K562 (cell line): ENCODE measurements around the gene KLHL14. TPM values are rescaled to one million over a fixed set of nuclear protein-coding genes. Genes with fewer than 3 reads are reported as not detected.

ENCODE experiments used
- ATAC-seq: fragments of 200-7000 bp; cut with Tn5 transposase; 3 replicates; pipeline ENCODE4 v1.9.1; 2020; ENCODE audit warnings: moderate library complexity
- BruUV-seq: library from RNA; stranded (reverse); fragments of 400-500 nt; replicated peaks from 2 replicates; lab custom pipeline; 2021; lab: Mats Ljungman, UMichigan
- CTCF ChIA-PET: fragments of 300-600 bp; formaldehyde crosslinking; extraction: SDS; loops from one replicate; lab custom pipeline; 2021; ENCODE audit warnings: low intra/inter-chr PET ratio; lab: Yijun Ruan, JAX
- POLR2A ChIA-PET: fragments of 300-600, 350-650 bp; sonication (Branson Sonifier 250); formaldehyde crosslinking; extraction: SDS; loops from one replicate; lab custom pipeline; 2021; ENCODE audit warnings: antibody characterized with exemption, inconsistent platforms; lab: Yijun Ruan, JAX
- DNase-seq, 4 experiments: peaks; one replicate each; pipeline versions ENCODE4 v3.0.0 to v3.0.0-alpha.2; 2011 to 2018; ENCODE audit warnings: low spot score in 3 of 4, mixed read lengths in 3 of 4; ENCODE audit errors: extremely low read depth in 1 of 4
- FAIRE-seq: peaks from 2 replicates; lab custom pipeline; 2011; peaks lifted over from hg19 to GRCh38; lab: Jason Lieb, UNC
- H2AFZ ChIP-seq: 2 replicates; pipeline ENCODE4 v1.6.0; 2011; ENCODE audit warnings: low read depth, low read length, control low read depth, inconsistent platforms
- H3K27ac ChIP-seq: fragments of 200-600 bp; 3 replicates; pipeline ENCODE4 v1.8.0; 2011; ENCODE audit warnings: low read depth, mild to moderate bottlenecking, control low read depth, inconsistent platforms, low read length, moderate library complexity, mixed read lengths; ENCODE audit errors: extremely low read depth
- H3K27me3 ChIP-seq, 2 experiments: fragments of 300-600 bp in 1 of 2; 2 replicates in 1 of 2; 3 replicates in 1 of 2; pipeline versions ENCODE4 v1.6.0 to v1.8.0; 2011; ENCODE audit warnings: inconsistent platforms in 2 of 2, low read length in 2 of 2, mild to moderate bottlenecking in 1 of 2, mixed read lengths in 1 of 2, moderate library complexity in 1 of 2; ENCODE audit not compliant: control insufficient read depth in 2 of 2, insufficient read depth in 2 of 2
- H3K36me3 ChIP-seq: fragments of 300-600 bp; 3 replicates; pipeline ENCODE4 v1.8.0; 2011; ENCODE audit warnings: mild to moderate bottlenecking, low read length, inconsistent platforms; ENCODE audit not compliant: control insufficient read depth, insufficient read depth
- H3K4me1 ChIP-seq, 2 experiments: fragments of 200-600 bp in 1 of 2; replicated peaks in 1 of 2; 2 replicates in 1 of 2; 3 replicates in 1 of 2; pipeline versions ENCODE4 v1.5.1 to v1.8.0; 2011; ENCODE audit warnings: inconsistent platforms in 2 of 2, low read length in 2 of 2, mild to moderate bottlenecking in 1 of 2, mixed read lengths in 1 of 2, moderate library complexity in 1 of 2; ENCODE audit not compliant: control insufficient read depth in 2 of 2, insufficient read depth in 2 of 2
- H3K4me2 ChIP-seq: 2 replicates; pipeline ENCODE4 v1.6.1; 2011; ENCODE audit warnings: low read length, control low read depth, inconsistent platforms, mixed read lengths; ENCODE audit not compliant: insufficient read depth
- H3K4me3 ChIP-seq: fragments of 200-600 bp; sonication (generic), shearing (Covaris generic); 2 replicates; pipeline ENCODE4 v1.5.1; 2016; ENCODE audit warnings: control low read depth, inconsistent platforms
- H3K79me2 ChIP-seq: fragments of 200-600 bp; 3 replicates; pipeline ENCODE4 v1.8.0; 2011; ENCODE audit warnings: low read length, inconsistent platforms; ENCODE audit not compliant: control insufficient read depth, insufficient read depth
- H3K9ac ChIP-seq, 2 experiments: 2 replicates each; pipeline versions ENCODE4 v1.6.0 to v1.6.1; 2011; ENCODE audit warnings: low read depth in 2 of 2, low read length in 2 of 2, control low read depth in 1 of 2, inconsistent platforms in 1 of 2, mild to moderate bottlenecking in 1 of 2, mixed read lengths in 1 of 2; ENCODE audit not compliant: insufficient read depth in 1 of 2
- H3K9me1 ChIP-seq: one replicate; pipeline ENCODE4 v1.6.0; 2011; ENCODE audit warnings: inconsistent platforms, mild to moderate bottlenecking, low read length, moderate library complexity; ENCODE audit not compliant: control insufficient read depth, insufficient read depth
- H3K9me3 ChIP-seq: replicated peaks from 2 replicates; pipeline ENCODE4 v1.5.1; 2011; ENCODE audit warnings: low read depth, low read length, inconsistent platforms; ENCODE audit not compliant: control insufficient read depth, insufficient read depth
- H4K20me1 ChIP-seq: replicated peaks from 2 replicates; pipeline ENCODE4 v1.6.1; 2011; ENCODE audit warnings: low read length, inconsistent platforms, mixed read lengths; ENCODE audit not compliant: control insufficient read depth, insufficient read depth
- FOS ChIP-seq: IDR thresholded peaks from 3 replicates; pipeline ENCODE4 v1.6.1; 2011; ENCODE audit not compliant: insufficient read length; ENCODE audit errors: extremely low read depth
- MBD1 ChIP-seq: fragments of 250-450 bp; sonication (Bioruptor Pico); IDR thresholded peaks from 2 replicates; pipeline ENCODE4 v1.8.0; 2022; ENCODE audit warnings: inconsistent platforms
- WGBS: fragments of 100-300 bp; shearing (Covaris generic); methylation state at CpG from one replicate; pipeline ENCODE4 v1.1.6; 2016; ENCODE audit warnings: low coverage, mixed read lengths; ENCODE audit not compliant: insufficient coverage; ENCODE audit errors: missing lambda C conversion rate; 5-methylcytosine and 5-hydroxymethylcytosine counted together
- in situ Hi-C: fragments of 300-500 bp; cut with MboI; formaldehyde crosslinking; loops from 4 replicates; pipeline ENCODE4 v1.15.0; 2018; ENCODE audit warnings: inconsistent platforms, mixed read lengths
- intact Hi-C: fragments of 100-400 bp; cut with micrococcal nuclease; formaldehyde crosslinking; loops from 2 replicates; pipeline ENCODE4 v1.14.2; 2022
- polyA plus RNA-seq, 8 experiments: library from polyadenylated mRNA; depleted of rRNA in 4 of 8; stranded (reverse) in 5 of 8; unstranded in 3 of 8; fragments of >200 nt; fragmentation: Nextera tagmentation in 2 of 8; fragmentation: Illumina TruSeq in 1 of 8; extraction: Ambion mirVana in 2 of 8; extraction: Trizol in 1 of 8; gene quantifications; 2 replicates each; pipeline versions ENCODE4 v1.2.1 to v1.2.3, GENCODE V29; 2011 to 2014; ENCODE audit warnings: inconsistent platforms in 1 of 8, missing spikeins in 1 of 8
- total RNA-seq, 7 experiments: library from RNA; depleted of rRNA in 6 of 7; stranded (reverse); fragments of >200 nt in 6 of 7; fragmentation: Illumina TruSeq in 2 of 7; extraction: Trizol in 2 of 7; gene quantifications; 2 replicates each; pipeline versions ENCODE4 v1.2.1 to v1.2.3, GENCODE V29; 2011 to 2021; ENCODE audit warnings: low replicate concordance in 1 of 7
- TF ChIP-seq, protein P1 (sequence below): fragments of 250-450 bp; sonication (Bioruptor Pico); IDR thresholded peaks from 2 replicates; pipeline ENCODE4 v1.9.0; 2021; ENCODE audit warnings: mild to moderate bottlenecking

KLHL14 gene
- total and polyA plus RNA-seq, 9 of the 15 experiments (the other 6 are each of a cell fraction or from before 2014, with no cell fraction given), result not detected

GRCh38 chr18:32688821-32689220, 84.0 kb downstream of the KLHL14 start:
- 0% methylated on average over 1 of the region's 1 CpG for WGBS
- ChIA-PET CTCF (no interaction called here), POLR2A (no interaction called here)
- H3K4me3 ChIP-seq, result no peak overlapping the region
- BruUV-seq, result no TSS peak
- H3K36me3 ChIP-seq, result no peaks in the 10 kb centered on the region
- H2AFZ ChIP-seq, result no peak overlapping the region
- FAIRE-seq (no peak), DNase-seq (no peak), ATAC-seq (no peak)
- H3K79me2 ChIP-seq, result no peaks in the 10 kb centered on the region
- TF ChIP-seq MBD1 (CRISPR knock-in tag) (no peak), FOS (no peak)
- H3K27ac ChIP-seq, result no peak overlapping the region
- no peaks in the 10 kb centered on the region for H3K27me3 ChIP-seq
- H3K9me3 ChIP-seq, result no peaks in the 10 kb centered on the region
- no peaks in the 10 kb centered on the region for H3K9me1 ChIP-seq
- in situ Hi-C loops, result no loop called here
- H3K9ac ChIP-seq, result no peak overlapping the region
- no peaks in the 10 kb centered on the region for H4K20me1 ChIP-seq
- H3K4me2 ChIP-seq, result no peak overlapping the region
- H3K4me1 ChIP-seq, result no peaks in the 10 kb centered on the region
- intact Hi-C loops, result no loop called here

DNA sequence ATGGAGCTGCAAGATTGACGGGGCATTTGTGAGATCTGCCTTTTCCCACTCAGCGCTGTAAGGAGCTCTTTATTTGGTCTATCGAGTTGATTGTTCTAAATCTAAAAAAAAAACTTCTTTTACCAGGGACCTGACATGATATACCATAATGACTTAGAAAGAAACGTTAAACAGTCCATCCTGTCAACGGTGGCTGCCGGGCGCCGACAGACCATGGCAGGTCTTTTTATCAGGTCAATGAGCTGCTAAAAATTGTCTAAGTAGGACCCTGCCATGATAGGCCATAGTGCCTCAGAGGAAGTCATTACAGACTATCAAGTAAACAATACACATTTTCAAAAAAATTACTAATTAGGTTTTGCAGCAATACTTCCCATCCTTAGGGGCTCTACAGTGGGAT, 87.9 kb downstream of the KLHL14 start:
- FAIRE-seq (no peak), DNase-seq (no peak), ATAC-seq (no peak)
- H3K9me3 ChIP-seq, result no peaks in the 10 kb centered on the region
- no peak overlapping the region for H3K9ac ChIP-seq
- no TSS peak for BruUV-seq
- no peaks in the 10 kb centered on the region for H3K27me3 ChIP-seq
- no peaks in the 10 kb centered on the region for H3K9me1 ChIP-seq
- H4K20me1 ChIP-seq, result no peaks in the 10 kb centered on the region
- POLR2A ChIA-PET, result no interaction called here
- no peaks in the 10 kb centered on the region for H3K79me2 ChIP-seq
- no peaks in the 10 kb centered on the region for H3K4me1 ChIP-seq
- H3K4me3 ChIP-seq, result no peak overlapping the region
- H2AFZ ChIP-seq, result no peak overlapping the region
- in situ Hi-C loops (no loop called here), intact Hi-C loops (no loop called here)
- no peak overlapping the region for H3K27ac ChIP-seq
- TF ChIP-seq, protein P1, sequence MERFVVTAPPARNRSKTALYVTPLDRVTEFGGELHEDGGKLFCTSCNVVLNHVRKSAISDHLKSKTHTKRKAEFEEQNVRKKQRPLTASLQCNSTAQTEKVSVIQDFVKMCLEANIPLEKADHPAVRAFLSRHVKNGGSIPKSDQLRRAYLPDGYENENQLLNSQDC (CRISPR knock-in tag), result no peak
- H3K4me2 ChIP-seq, result no peak overlapping the region
- no peaks in the 10 kb centered on the region for H3K36me3 ChIP-seq
- CTCF ChIA-PET, result no interaction called here
- WGBS, result under 1% methylated on average over 8 of the region's 8 CpGs
